HepG2 (cell line): Measurements from ENCODE around the gene PLEKHA3.

Experiments used
- BHLHE40 ChIP-seq: IDR thresholded peaks from 2 replicates; pipeline ENCODE4 v1.6.1; 2011; ENCODE audit warnings: low read length, improper control_type of control experiment
- CTCF ChIP-seq: sonication (generic); formaldehyde crosslinking; IDR thresholded peaks from 2 replicates; pipeline ENCODE4 v1.5.0; 2020; ENCODE audit warnings: mild to moderate bottlenecking, missing genetic modification reagents, moderate library complexity
- HINFP ChIP-seq: sonication (generic); formaldehyde crosslinking; IDR thresholded peaks from 2 replicates; pipeline ENCODE4 v1.4.0; 2020; ENCODE audit warnings: low read depth, mild to moderate bottlenecking, missing genetic modification reagents
- HMG20B ChIP-seq: conservative IDR thresholded peaks from 2 replicates; pipeline ENCODE4 v1.6.1; 2016; ENCODE audit warnings: missing genetic modification reagents, missing compliant biosample characterization
- MED1 ChIP-seq: sonication (generic); formaldehyde crosslinking; IDR thresholded peaks from 2 replicates; pipeline ENCODE4 v1.4.0; 2020; ENCODE audit warnings: missing genetic modification reagents
- NFRKB ChIP-seq: fragments of 450-650 bp; IDR thresholded peaks from 2 replicates; pipeline ENCODE4 v1.6.1; 2017
- NFYB ChIP-seq: sonication (generic); formaldehyde crosslinking; IDR thresholded peaks from 2 replicates; pipeline ENCODE4 v1.4.0; 2020; ENCODE audit warnings: missing genetic modification reagents
- RAD21 ChIP-seq: fragments of 450-650 bp; formaldehyde crosslinking; IDR thresholded peaks from 2 replicates; pipeline ENCODE4 v1.5.0; 2020; ENCODE audit warnings: mild to moderate bottlenecking
- SMAD1 ChIP-seq: sonication (generic); formaldehyde crosslinking; IDR thresholded peaks from 2 replicates; pipeline ENCODE4 v1.4.0; 2020; ENCODE audit warnings: missing genetic modification reagents, low read depth, mild to moderate bottlenecking, borderline replicate concordance
- SYNCRIP ChIP-seq: fragments of 200-400 bp; formaldehyde crosslinking; IDR thresholded peaks from 2 replicates; pipeline ENCODE4 v1.6.1; 2018; ENCODE audit warnings: mild to moderate bottlenecking, low read depth, low read length; ENCODE audit not compliant: insufficient read depth
- TF ChIP-seq, protein P1 (sequence below), 2 experiments: sonication (generic) in 1 of 2; formaldehyde crosslinking in 1 of 2; IDR thresholded peaks; 2 replicates each; pipeline versions ENCODE4 v1.5.1 to v1.6.1; 2011 to 2020; ENCODE audit warnings: borderline replicate concordance in 1 of 2, low read depth in 1 of 2, low read length in 1 of 2, mild to moderate bottlenecking in 1 of 2, missing genetic modification reagents in 1 of 2, moderate library complexity in 1 of 2

GRCh38 chr2:178522950-178523595, 42.8 kb downstream of the PLEKHA3 start:
- TF ChIP-seq HINFP (CRISPR knock-in tag): no peak
- TF ChIP-seq HMG20B (CRISPR knock-in tag): no peak
- peak; percentile 65 for TF ChIP-seq NFYB (CRISPR knock-in tag)
- no peak for TF ChIP-seq NFRKB
- TF ChIP-seq BHLHE40: no peak
- no peak for TF ChIP-seq SYNCRIP
- TF ChIP-seq RAD21: peak; percentile 44; the same call in 1 of the 2 replicates
- TF ChIP-seq SMAD1 (CRISPR knock-in tag): no peak
- peak; percentile 31; the same call in 1 of the 2 replicates for TF ChIP-seq MED1
- peak; percentile 87 for TF ChIP-seq CTCF
- TF ChIP-seq, protein P1, sequence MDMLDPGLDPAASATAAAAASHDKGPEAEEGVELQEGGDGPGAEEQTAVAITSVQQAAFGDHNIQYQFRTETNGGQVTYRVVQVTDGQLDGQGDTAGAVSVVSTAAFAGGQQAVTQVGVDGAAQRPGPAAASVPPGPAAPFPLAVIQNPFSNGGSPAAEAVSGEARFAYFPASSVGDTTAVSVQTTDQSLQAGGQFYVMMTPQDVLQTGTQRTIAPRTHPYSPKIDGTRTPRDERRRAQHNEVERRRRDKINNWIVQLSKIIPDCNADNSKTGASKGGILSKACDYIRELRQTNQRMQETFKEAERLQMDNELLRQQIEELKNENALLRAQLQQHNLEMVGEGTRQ (IDR thresholded peaks at IDR 0.05; ENCODE audit: low read depth, low read length): no peak
- TF ChIP-seq, protein P1 (CRISPR knock-in tag; IDR thresholded peaks at IDR 0.05; ENCODE audit: borderline replicate concordance): no peak
